SU-DHL-6 (cell line): Measurements from ENCODE around the gene HOXB7.

Source experiments
- H2AFZ ChIP-seq: fragments of 200-600 bp; sonication (generic); 2 replicates; pipeline ENCODE4 v1.6.1; 2014; ENCODE audit warnings: low read depth, mild to moderate bottlenecking, moderate library complexity, mixed read lengths, antibody characterized with exemption, low read length; ENCODE audit not compliant: severe bottlenecking
- H3F3A ChIP-seq: fragments of 200-600 bp; shearing (Covaris generic); 2 replicates; pipeline ENCODE4 v1.6.0; 2016; ENCODE audit warnings: antibody characterized with exemption, mild to moderate bottlenecking; ENCODE audit not compliant: insufficient read depth
- H3K27ac ChIP-seq: fragments of 200-600 bp; sonication (generic); 2 replicates; pipeline ENCODE4 v1.5.1; 2016; ENCODE audit warnings: low read depth, mild to moderate bottlenecking, low read length, moderate library complexity, mixed read lengths
- H3K27me3 ChIP-seq: fragments of 200-600 bp; sonication (generic), shearing (Covaris generic); 2 replicates; pipeline ENCODE4 v1.6.0; 2014; ENCODE audit warnings: mild to moderate bottlenecking, low read length
- H3K36me3 ChIP-seq: fragments of 200-600 bp; sonication (generic); 2 replicates; pipeline ENCODE4 v1.6.1; 2014; ENCODE audit warnings: mild to moderate bottlenecking, low read length, mixed read lengths
- H3K4me2 ChIP-seq: fragments of 300-600, 200-600 bp; shearing (Covaris generic), sonication (generic); 2 replicates; pipeline ENCODE4 v1.6.0; 2014; ENCODE audit warnings: low read length, low read depth, mild to moderate bottlenecking; ENCODE audit not compliant: poor library complexity, severe bottlenecking
- H3K4me3 ChIP-seq: fragments of 200-600 bp; sonication (generic); 2 replicates; pipeline ENCODE4 v1.5.1; 2014; ENCODE audit warnings: antibody characterized with exemption, low read length, mild to moderate bottlenecking, mixed read lengths; ENCODE audit not compliant: insufficient read depth, poor library complexity, severe bottlenecking
- H3K79me2 ChIP-seq: fragments of 200-600 bp; sonication (generic); 2 replicates; pipeline ENCODE4 v1.6.1; 2014; ENCODE audit warnings: mild to moderate bottlenecking, low read length, moderate library complexity; ENCODE audit not compliant: insufficient read depth
- H3K9ac ChIP-seq: fragments of 200-600 bp; sonication (generic); 2 replicates; pipeline ENCODE4 v1.7.0; 2014; ENCODE audit warnings: mild to moderate bottlenecking, low read length
- H3K9me2 ChIP-seq: fragments of 200-600 bp; sonication (generic); replicated peaks from 2 replicates; pipeline ENCODE4 v1.6.1; 2014; ENCODE audit warnings: low read length; ENCODE audit not compliant: insufficient read depth
- H3K9me3 ChIP-seq: fragments of 200-600 bp; sonication (generic); 2 replicates; pipeline ENCODE4 v1.6.1; 2014; ENCODE audit warnings: low read length, mixed read lengths; ENCODE audit not compliant: insufficient read depth
- H4K20me1 ChIP-seq: fragments of 200-600 bp; sonication (generic); 2 replicates; pipeline ENCODE4 v1.6.1; 2014; ENCODE audit warnings: low read depth, mild to moderate bottlenecking, antibody characterized with exemption, low read length, moderate library complexity, mixed read lengths
- CTCF ChIP-seq: fragments of 200-600 bp; sonication (generic); IDR thresholded peaks from one replicate; pipeline ENCODE4 v1.5.1; 2017; ENCODE audit warnings: antibody characterized with exemption, mild to moderate bottlenecking, low read length, moderate library complexity; ENCODE audit not compliant: insufficient read depth, poor library complexity, severe bottlenecking
- EZH2phosphoT487 ChIP-seq: fragments of 200-600 bp; sonication (generic), shearing (Covaris generic); conservative IDR thresholded peaks from 2 replicates; pipeline ENCODE4 v1.6.1; 2018; ENCODE audit warnings: mild to moderate bottlenecking, antibody characterized with exemption, low read length, moderate library complexity, mixed read lengths

Gene HOXB7

DNA sequence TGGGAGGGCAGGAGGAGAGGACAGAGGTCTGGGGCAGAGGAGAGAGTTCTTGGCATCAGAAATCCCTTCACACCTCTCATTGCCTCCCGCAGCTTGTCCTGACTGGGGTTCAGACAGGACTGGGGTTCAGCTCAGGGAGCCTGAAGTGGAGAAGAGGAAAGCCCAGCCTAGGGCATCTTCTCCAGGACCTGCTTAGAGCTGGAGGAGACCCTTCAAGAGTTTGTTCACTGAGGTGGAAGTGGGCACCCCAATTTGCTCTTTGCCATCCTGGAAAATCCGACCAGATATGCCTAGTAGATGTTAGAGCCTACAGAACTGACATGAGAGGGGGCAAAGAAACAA lies 22.8 kb downstream of the HOXB7 start:
- H3K27ac ChIP-seq: no peak overlapping the region

DNA sequence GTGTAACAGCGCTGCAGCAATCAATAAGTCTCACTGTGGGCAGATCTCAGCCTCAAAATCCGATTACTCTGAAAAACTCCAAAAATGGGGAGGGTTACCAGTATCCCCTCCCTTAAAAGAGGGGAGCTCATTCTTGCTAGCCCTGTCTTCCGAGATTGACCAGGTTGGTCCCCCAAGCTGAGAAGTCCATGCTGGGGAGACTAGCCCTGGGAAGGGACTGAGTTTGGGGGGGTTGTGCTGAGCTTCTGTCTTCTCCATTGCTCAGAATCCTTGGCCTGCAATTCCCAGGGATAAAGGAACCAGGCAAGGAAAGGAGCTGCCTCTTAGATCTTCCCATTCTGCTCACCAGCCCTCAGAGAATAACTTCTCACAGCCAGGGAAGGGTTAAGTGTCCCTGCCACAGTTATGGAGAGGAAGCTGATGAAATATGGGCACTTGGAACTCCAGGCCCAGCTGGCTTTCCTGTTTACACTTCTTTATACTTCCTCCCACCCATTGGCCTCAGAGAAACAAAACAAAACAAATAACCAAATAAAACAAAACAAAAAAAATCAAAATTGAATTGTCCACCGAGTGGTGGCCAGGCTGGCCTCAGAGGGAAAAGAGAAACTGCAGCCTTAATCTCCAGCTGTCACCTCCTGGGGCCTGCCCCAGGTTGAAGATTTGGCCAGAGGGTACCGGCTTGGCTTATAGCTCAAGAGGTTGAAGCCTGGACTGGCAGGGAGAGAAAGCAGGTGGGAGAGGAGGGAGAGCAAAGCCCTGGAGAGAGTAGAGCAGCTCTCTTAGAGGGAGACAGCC lies 23.3 kb downstream of the HOXB7 start:
- H3K9me3 ChIP-seq: no peaks in the 10 kb centered on the region
- no peak overlapping the region for H3K4me2 ChIP-seq
- no peak for TF ChIP-seq CTCF
- H2AFZ ChIP-seq: no peak overlapping the region
- no peak overlapping the region for H3K27ac ChIP-seq
- H3K9me2 ChIP-seq: no peaks in the 10 kb centered on the region
- no peaks in the 10 kb centered on the region for H3K79me2 ChIP-seq
- no peaks in the 10 kb centered on the region for H3K27me3 ChIP-seq
- H3K36me3 ChIP-seq: no peaks in the 10 kb centered on the region
- no peak overlapping the region for H3K4me3 ChIP-seq
- H3K9ac ChIP-seq: no peak overlapping the region
- no peaks in the 10 kb centered on the region for H3F3A ChIP-seq
- H4K20me1 ChIP-seq: no peaks in the 10 kb centered on the region

More for the DNA sequence above, 22.8 kb downstream of the HOXB7 start:
- no peaks in the 10 kb centered on the region for H3K9me3 ChIP-seq
- no peaks in the 10 kb centered on the region for H3K9me2 ChIP-seq
- H3K27me3 ChIP-seq: no peaks in the 10 kb centered on the region
- H3K36me3 ChIP-seq: no peaks in the 10 kb centered on the region
- H2AFZ ChIP-seq: no peak overlapping the region
- H3F3A ChIP-seq: no peaks in the 10 kb centered on the region
- no peak overlapping the region for H3K9ac ChIP-seq
- no peaks in the 10 kb centered on the region for H4K20me1 ChIP-seq
- H3K79me2 ChIP-seq: no peaks in the 10 kb centered on the region
- H3K4me3 ChIP-seq: no peak overlapping the region
- TF ChIP-seq EZH2phosphoT487: no peak
- TF ChIP-seq CTCF: no peak
- no peak overlapping the region for H3K4me2 ChIP-seq

- Histone ChIP-seq H3K36me3 (no peaks in the 10 kb centered on the region), H3K9me3 (no peaks in the 10 kb centered on the region), H3K4me2 (no peak overlapping the region), H3K9ac (no peak overlapping the region), H3K79me2 (no peaks in the 10 kb centered on the region), H3K27ac (no peak overlapping the region), H3F3A (no peaks in the 10 kb centered on the region), H4K20me1 (no peaks in the 10 kb centered on the region), H3K9me2 (no peaks in the 10 kb centered on the region), H2AFZ (no peak overlapping the region), H3K27me3 (no peaks in the 10 kb centered on the region), H3K4me3 (no peak overlapping the region)
- no peak for TF ChIP-seq CTCF
- TF ChIP-seq EZH2phosphoT487: no peak
These were observed 24.2 kb downstream of the HOXB7 start for GRCh38 chr17:48586355-48587258.
